Activated T-cell treated with anti-CD3 and anti-CD28 coated beads, Interleukin-2, amount 50 U/mL, for 4 hours (primary cell): Measurements from ENCODE around the gene SGSM1. TPM values are rescaled to one million over a fixed set of nuclear protein-coding genes. Genes with fewer than 3 reads are reported as not detected.

Experiments
- ATAC-seq, 2 donors: fragments of 200-7000 bp; cut with Tn5 transposase; one replicate each; pipeline ENCODE4 v1.10.0; 2021
- DNase-seq: peaks from one replicate; pipeline ENCODE4 v3.0.0-alpha.2; 2020
- H3K27me3 Mint-ChIP-seq: one replicate; pipeline ENCODE4 v1.8.0; 2021; ENCODE audit warnings: low read depth, mixed read lengths
- H3K36me3 Mint-ChIP-seq: one replicate; pipeline ENCODE4 v1.8.0; 2022; ENCODE audit warnings: mixed read lengths; ENCODE audit not compliant: insufficient read depth
- H3K4me1 Mint-ChIP-seq: one replicate; pipeline ENCODE4 v1.8.0; 2021; ENCODE audit warnings: low read depth, mixed read lengths
- H3K4me3 Mint-ChIP-seq: one replicate; pipeline ENCODE4 v1.8.0; 2021; ENCODE audit warnings: mild to moderate bottlenecking, moderate library complexity, mixed read lengths
- H3K9me3 Mint-ChIP-seq: one replicate; pipeline ENCODE4 v1.8.0; 2021; ENCODE audit warnings: mixed read lengths
- total RNA-seq, 3 donors: library from RNA; stranded (reverse); gene quantifications; one replicate each; pipeline ENCODE4 v1.2.1, GENCODE V29; 2021

The SGSM1 gene
- total RNA-seq, 3 donors from 2014 or later, result 0.03 to 0.98 (median 0.05) TPM

GRCh38 chr22:24789516-24789915 lies 16.5 kb upstream of the SGSM1 start:
- H3K36me3 Mint-ChIP-seq, result no peaks in the 10 kb centered on the region
- peaks cover 2% of the 10 kb centered on the region for H3K27me3 Mint-ChIP-seq
- H3K4me3 Mint-ChIP-seq, result no peak overlapping the region
- no peaks in the 10 kb centered on the region for H3K9me3 Mint-ChIP-seq
- H3K4me1 Mint-ChIP-seq, result no peaks in the 10 kb centered on the region
- no peak for ATAC-seq
- DNase-seq, result no peak

- no peaks in the 10 kb centered on the region for H3K4me1 Mint-ChIP-seq
- H3K36me3 Mint-ChIP-seq, result no peaks in the 10 kb centered on the region
- no peaks in the 10 kb centered on the region for H3K9me3 Mint-ChIP-seq
- peaks cover 2% of the 10 kb centered on the region for H3K27me3 Mint-ChIP-seq
- no peak overlapping the region for H3K4me3 Mint-ChIP-seq
- no peak for DNase-seq
- no peak for ATAC-seq
Measured at GRCh38 chr22:24791362-24791761, 14.6 kb upstream of the SGSM1 start.

GRCh38 chr22:24796056-24796455 lies 10.0 kb upstream of the SGSM1 start:
- Mint-ChIP-seq H3K4me3 (no peak overlapping the region), H3K27me3 (peaks cover 2% of the 10 kb centered on the region), H3K36me3 (no peaks in the 10 kb centered on the region), H3K4me1 (no peaks in the 10 kb centered on the region), H3K9me3 (no peaks in the 10 kb centered on the region)
- no peak for DNase-seq
- no peak for ATAC-seq

GRCh38 chr22:24796860-24797259 lies 9.2 kb upstream of the SGSM1 start:
- Mint-ChIP-seq H3K36me3 (no peaks in the 10 kb centered on the region), H3K4me3 (no peak overlapping the region), H3K4me1 (peaks cover 4% of the 10 kb centered on the region), H3K9me3 (no peaks in the 10 kb centered on the region), H3K27me3 (peaks cover 2% of the 10 kb centered on the region)
- ATAC-seq, result no peak
- DNase-seq, result no peak

GRCh38 chr22:24801901-24802465 lies 4.0 kb upstream of the SGSM1 start:
- DNase-seq (no peak), ATAC-seq (no peak)
- Mint-ChIP-seq H3K4me1 (peaks cover 10% of the 10 kb centered on the region), H3K4me3 (no peak overlapping the region), H3K9me3 (no peaks in the 10 kb centered on the region), H3K36me3 (no peaks in the 10 kb centered on the region), H3K27me3 (no peaks in the 10 kb centered on the region)

GRCh38 chr22:24803064-24803542 lies 2.9 kb upstream of the SGSM1 start:
- Mint-ChIP-seq H3K4me1 (peaks cover 14% of the 10 kb centered on the region), H3K27me3 (no peaks in the 10 kb centered on the region), H3K4me3 (no peak overlapping the region), H3K9me3 (no peaks in the 10 kb centered on the region), H3K36me3 (no peaks in the 10 kb centered on the region)
- ATAC-seq (no peak), DNase-seq (peak; percentile 61)

- H3K9me3 Mint-ChIP-seq, result no peaks in the 10 kb centered on the region
- ATAC-seq, result no peak
- H3K36me3 Mint-ChIP-seq, result no peaks in the 10 kb centered on the region
- H3K4me1 Mint-ChIP-seq, result peaks cover 26% of the 10 kb centered on the region
- H3K27me3 Mint-ChIP-seq, result no peaks in the 10 kb centered on the region
- peak overlapping the region; percentile 73 for H3K4me3 Mint-ChIP-seq
- DNase-seq, result no peak
Measured at GRCh38 chr22:24806663-24807001, 621 bp downstream of the SGSM1 start.

- Mint-ChIP-seq H3K4me3 (peak overlapping the region; percentile 22), H3K27me3 (no peaks in the 10 kb centered on the region), H3K9me3 (no peaks in the 10 kb centered on the region), H3K4me1 (peaks cover 21% of the 10 kb centered on the region), H3K36me3 (no peaks in the 10 kb centered on the region)
- DNase-seq (no peak), ATAC-seq (peak in 1 of 2 donors; percentile 13)
Measured at GRCh38 chr22:24807284-24807950, 1.4 kb downstream of the SGSM1 start.

GRCh38 chr22:24809331-24809730 lies 3.3 kb downstream of the SGSM1 start:
- H3K4me3 Mint-ChIP-seq, result no peak overlapping the region
- H3K9me3 Mint-ChIP-seq, result no peaks in the 10 kb centered on the region
- H3K36me3 Mint-ChIP-seq, result no peaks in the 10 kb centered on the region
- no peaks in the 10 kb centered on the region for H3K27me3 Mint-ChIP-seq
- ATAC-seq (no peak), DNase-seq (no peak)
- H3K4me1 Mint-ChIP-seq, result peaks cover 21% of the 10 kb centered on the region

GRCh38 chr22:24810043-24810749 lies 4.2 kb downstream of the SGSM1 start:
- Mint-ChIP-seq H3K4me1 (peaks cover 21% of the 10 kb centered on the region), H3K27me3 (no peaks in the 10 kb centered on the region), H3K36me3 (peaks cover 3% of the 10 kb centered on the region), H3K9me3 (peaks cover 4% of the 10 kb centered on the region), H3K4me3 (no peak overlapping the region)
- no peak for ATAC-seq
- DNase-seq, result no peak

GRCh38 chr22:24812950-24813775 lies 7.2 kb downstream of the SGSM1 start:
- Mint-ChIP-seq H3K4me3 (no peak overlapping the region), H3K36me3 (peaks cover 4% of the 10 kb centered on the region), H3K27me3 (no peaks in the 10 kb centered on the region), H3K4me1 (peaks cover 15% of the 10 kb centered on the region), H3K9me3 (peaks cover 10% of the 10 kb centered on the region)
- ATAC-seq (no peak), DNase-seq (no peak)

- ATAC-seq, result no peak
- DNase-seq, result no peak
- Mint-ChIP-seq H3K4me3 (no peak overlapping the region), H3K9me3 (peaks cover 10% of the 10 kb centered on the region), H3K4me1 (peaks cover 12% of the 10 kb centered on the region), H3K27me3 (no peaks in the 10 kb centered on the region), H3K36me3 (peaks cover 4% of the 10 kb centered on the region)
Measured at GRCh38 chr22:24813861-24814770, 8.1 kb downstream of the SGSM1 start.

GRCh38 chr22:24816806-24817205 lies 10.8 kb downstream of the SGSM1 start:
- Mint-ChIP-seq H3K36me3 (peaks cover 4% of the 10 kb centered on the region), H3K4me3 (no peak overlapping the region), H3K27me3 (no peaks in the 10 kb centered on the region), H3K4me1 (no peaks in the 10 kb centered on the region), H3K9me3 (peaks cover 10% of the 10 kb centered on the region)
- DNase-seq (no peak), ATAC-seq (no peak)
